WTC11 (cell line): ENCODE data around the gene STAM2. TPM values are rescaled to one million over a fixed set of nuclear protein-coding genes. Genes with fewer than 3 reads are reported as not detected.
"Not testable (repeated sequence)": the region's sequence is repeated elsewhere in the genome, so short reads cannot be mapped to it uniquely, and the experiment has no call there.

Source experiments
- ATAC-seq: fragments of 200-7000 bp; cut with Tn5 transposase; 2 replicates; pipeline ENCODE4 v1.10.0; 2021; ENCODE audit warnings: mild to moderate bottlenecking, moderate library complexity
- CTCF ChIA-PET: fragments of 300-600 bp; sonication (Branson Sonifier 250); formaldehyde crosslinking; loops from one replicate; lab custom pipeline; 2021; ENCODE audit warnings: antibody characterized with exemption; lab: Charles Lee
- POLR2A ChIA-PET: fragments of 350-600 bp; sonication (Branson Sonifier 250); formaldehyde crosslinking; loops from one replicate; lab custom pipeline; 2021; ENCODE audit warnings: antibody characterized with exemption; lab: Charles Lee
- DNase-seq: peaks from one replicate; pipeline ENCODE4 v3.0.0; 2021; ENCODE audit warnings: low spot score
- H3K27ac Mint-ChIP-seq: 2 replicates; pipeline ENCODE4 v1.8.0; 2021; ENCODE audit warnings: mixed read lengths
- H3K27me3 Mint-ChIP-seq: 2 replicates; pipeline ENCODE4 v1.8.0; 2021; ENCODE audit warnings: low read depth, mild to moderate bottlenecking, moderate library complexity, mixed read lengths
- H3K36me3 Mint-ChIP-seq: 2 replicates; pipeline ENCODE4 v1.8.0; 2021; ENCODE audit warnings: mixed read lengths
- H3K4me1 Mint-ChIP-seq: 2 replicates; pipeline ENCODE4 v1.8.0; 2022; ENCODE audit warnings: mixed read lengths
- H3K4me3 Mint-ChIP-seq: 2 replicates; pipeline ENCODE4 v1.8.0; 2021; ENCODE audit warnings: mild to moderate bottlenecking, moderate library complexity, mixed read lengths
- H3K9me3 Mint-ChIP-seq: 2 replicates; pipeline ENCODE4 v1.8.0; 2021; ENCODE audit warnings: mixed read lengths
- AR ChIP-seq: fragments of 250-450 bp; sonication (Bioruptor Pico); IDR thresholded peaks from 2 replicates; pipeline ENCODE4 v1.9.0; 2021; ENCODE audit warnings: mild to moderate bottlenecking
- ATF2 ChIP-seq: sonication (generic); formaldehyde crosslinking; IDR thresholded peaks from 2 replicates; pipeline ENCODE4 v1.8.1; 2022; ENCODE audit warnings: low read depth, missing genetic modification reagents, borderline replicate concordance
- ATF3 ChIP-seq: sonication (generic); formaldehyde crosslinking; conservative IDR thresholded peaks from 2 replicates; pipeline ENCODE4 v1.8.1; 2022; ENCODE audit warnings: mild to moderate bottlenecking, missing genetic modification reagents
- GRHL2 ChIP-seq: fragments of 250-450 bp; sonication (Bioruptor Pico); IDR thresholded peaks from 2 replicates; pipeline ENCODE4 v1.8.0; 2022; ENCODE audit warnings: mild to moderate bottlenecking, moderate library complexity; ENCODE audit not compliant: insufficient replicate concordance, severe bottlenecking
- HMGA2 ChIP-seq: fragments of 250-450 bp; sonication (Bioruptor Pico); IDR thresholded peaks from 2 replicates; pipeline ENCODE4 v1.4.0; 2021; ENCODE audit warnings: mild to moderate bottlenecking, moderate library complexity
- JAZF1 ChIP-seq: fragments of 250-450 bp; sonication (Bioruptor Pico); IDR thresholded peaks from 2 replicates; pipeline ENCODE4 v1.9.0; 2021; ENCODE audit warnings: moderate library complexity, mild to moderate bottlenecking, inconsistent platforms
- MAX ChIP-seq: sonication (generic); formaldehyde crosslinking; IDR thresholded peaks from 2 replicates; pipeline ENCODE4 v1.8.0; 2022; ENCODE audit warnings: mild to moderate bottlenecking, missing genetic modification reagents
- NFATC4 ChIP-seq: fragments of 250-450 bp; sonication (Bioruptor Pico); IDR thresholded peaks from 2 replicates; pipeline ENCODE4 v1.9.0; 2021; ENCODE audit warnings: mild to moderate bottlenecking
- PRRX2 ChIP-seq: fragments of 250-450 bp; sonication (Bioruptor Pico); IDR thresholded peaks from 2 replicates; pipeline ENCODE4 v1.8.0; 2021; ENCODE audit warnings: mild to moderate bottlenecking
- RELA ChIP-seq: sonication (generic); formaldehyde crosslinking; IDR thresholded peaks from 2 replicates; pipeline ENCODE4 v1.8.1; 2022; ENCODE audit warnings: missing genetic modification reagents, mild to moderate bottlenecking, borderline replicate concordance
- RORB ChIP-seq: fragments of 250-450 bp; sonication (Bioruptor Pico); IDR thresholded peaks from 2 replicates; pipeline ENCODE4 v1.9.0; 2021; ENCODE audit warnings: mild to moderate bottlenecking
- SOX15 ChIP-seq: fragments of 250-450 bp; sonication (Bioruptor Pico); IDR thresholded peaks from 2 replicates; pipeline ENCODE4 v1.9.0; 2021; ENCODE audit warnings: mild to moderate bottlenecking
- ZBTB43 ChIP-seq: sonication (generic); formaldehyde crosslinking; IDR thresholded peaks from 2 replicates; pipeline ENCODE4 v1.8.1; 2023; ENCODE audit warnings: mild to moderate bottlenecking, missing genetic modification reagents
- ZNF425 ChIP-seq: fragments of 250-450 bp; sonication (Bioruptor Pico); conservative IDR thresholded peaks from 2 replicates; pipeline ENCODE4 v1.9.0; 2021; ENCODE audit warnings: mild to moderate bottlenecking
- ZNF512 ChIP-seq: sonication (generic); formaldehyde crosslinking; IDR thresholded peaks from 2 replicates; pipeline ENCODE4 v1.8.1; 2022; ENCODE audit warnings: missing genetic modification reagents, borderline replicate concordance
- ZNF671 ChIP-seq: fragments of 250-450 bp; sonication (Bioruptor Pico); IDR thresholded peaks from 2 replicates; pipeline ENCODE4 v1.8.0; 2021; ENCODE audit warnings: mild to moderate bottlenecking
- total RNA-seq: library from RNA; stranded (reverse); gene quantifications from 3 replicates; pipeline ENCODE4 v1.2.3, GENCODE V29; 2021

STAM2 gene
- total RNA-seq, 1 experiment from 2014 or later = 9.0 TPM

- H3K4me3 Mint-ChIP-seq = no peak overlapping the region
- H3K27me3 Mint-ChIP-seq = peaks cover under 1% of the 10 kb centered on the region; the same call in 1 of the 2 replicates
- TF ChIP-seq NFATC4 (CRISPR knock-in tag) (no peak), JAZF1 (CRISPR knock-in tag) (no peak), ATF2 (CRISPR knock-in tag) (no peak), GRHL2 (no peak)
- no peaks in the 10 kb centered on the region for H3K36me3 Mint-ChIP-seq
- ATAC-seq (no peak), DNase-seq (no peak)
- H3K4me1 Mint-ChIP-seq = peaks cover 10% of the 10 kb centered on the region
- H3K9me3 Mint-ChIP-seq = no peaks in the 10 kb centered on the region
- H3K27ac Mint-ChIP-seq = no peak overlapping the region
- CTCF ChIA-PET = interaction anchor here (1.1 kb wide), 1 partner anchor 135 kb away, joined by 3 read pairs; no protein-coding TSS in a partner anchor
- POLR2A ChIA-PET = no interaction called here
Measured at GRCh38 chr2:152171718-152172117, 3.8 kb downstream of the STAM2 start.

- DNase-seq, H3K36me3 Mint-ChIP-seq, H3K4me3 Mint-ChIP-seq, H3K4me1 Mint-ChIP-seq, ATAC-seq, CTCF ChIA-PET, POLR2A ChIA-PET, H3K27me3 Mint-ChIP-seq, H3K9me3 Mint-ChIP-seq, H3K27ac Mint-ChIP-seq: not testable (repeated sequence)
Measured at GRCh38 chr2:152169158-152169557, 6.4 kb downstream of the STAM2 start.

- POLR2A ChIA-PET, H3K27me3 Mint-ChIP-seq, CTCF ChIA-PET, H3K4me1 Mint-ChIP-seq, DNase-seq, ATAC-seq, H3K4me3 Mint-ChIP-seq, H3K27ac Mint-ChIP-seq: not testable (repeated sequence)
- peaks cover 15% of the 10 kb centered on the region for H3K9me3 Mint-ChIP-seq
- peaks cover 11% of the 10 kb centered on the region for H3K36me3 Mint-ChIP-seq
Measured at GRCh38 chr2:152167470-152167869, 8.1 kb downstream of the STAM2 start.

GRCh38 chr2:152167065-152167464 is 8.5 kb downstream of the STAM2 start:
- Mint-ChIP-seq H3K27ac (no peak overlapping the region), H3K4me3 (no peak overlapping the region), H3K9me3 (peaks cover 17% of the 10 kb centered on the region), H3K4me1 (0 out of 2 replicates have a peak, but pooled peaks cover 2% of the 10 kb centered on the region), H3K36me3 (peaks cover 13% of the 10 kb centered on the region), H3K27me3 (no peaks in the 10 kb centered on the region)
- CTCF ChIA-PET = no interaction called here
- TF ChIP-seq PRRX2 (no peak), RELA (CRISPR knock-in tag) (no peak), ZBTB43 (CRISPR knock-in tag) (no peak), HMGA2 (CRISPR knock-in tag) (no peak), RORB (CRISPR knock-in tag) (no peak), SOX15 (CRISPR knock-in tag) (no peak), ZNF512 (CRISPR knock-in tag) (no peak), ATF3 (CRISPR knock-in tag) (no peak), ZNF425 (no peak), AR (CRISPR knock-in tag) (no peak), ZNF671 (no peak), MAX (no peak)
- POLR2A ChIA-PET = no interaction called here
- ATAC-seq (no peak), DNase-seq (no peak)
